IMR-90 (cell line): ENCODE measurements around the gene GABRB1. TPM values are rescaled to one million over a fixed set of nuclear protein-coding genes. Genes with fewer than 3 reads are reported as not detected.

Experiments used
- ATAC-seq: fragments of 200-7000 bp; cut with Tn5 transposase; 2 replicates; pipeline ENCODE4 v1.9.1; 2020; ENCODE audit warnings: low read depth, mild to moderate bottlenecking, moderate library complexity
- BruUV-seq: library from RNA; stranded (reverse); fragments of 400-500 nt; replicated peaks from 2 replicates; lab custom pipeline; 2021; lab: Mats Ljungman, UMichigan
- CTCF ChIA-PET: fragments of 300-600 bp; formaldehyde crosslinking; extraction: SDS; loops from one replicate; lab custom pipeline; 2021; ENCODE audit warnings: antibody characterized with exemption; lab: Yijun Ruan, JAX
- POLR2A ChIA-PET: fragments of 300-600 bp; sonication (Branson Sonifier 250); formaldehyde crosslinking; loops from one replicate; lab custom pipeline; 2022; ENCODE audit warnings: antibody characterized with exemption; ENCODE audit not compliant: unreplicated experiment; lab: Charles Lee
- DNase-seq: peaks from one replicate; pipeline ENCODE4 v3.0.0; 2013
- H2AFZ ChIP-seq: replicated peaks from 2 replicates; pipeline ENCODE3; 2013; ENCODE audit warnings: low read length, mild to moderate bottlenecking; ENCODE audit not compliant: poor library complexity
- H2AK5ac ChIP-seq: 2 replicates; pipeline ENCODE4 v1.6.1; 2013; ENCODE audit warnings: low read depth, low read length, inconsistent platforms
- H2AK9ac ChIP-seq: replicated peaks from 2 replicates; pipeline ENCODE3; 2013; ENCODE audit warnings: mild to moderate bottlenecking, low read depth, low read length, moderate library complexity; ENCODE audit not compliant: poor library complexity
- H2BK120ac ChIP-seq: 2 replicates; pipeline ENCODE4 v1.6.1; 2013; ENCODE audit warnings: low read depth, low read length, inconsistent platforms
- H2BK15ac ChIP-seq: 3 replicates; pipeline ENCODE4 v1.6.1; 2013; ENCODE audit warnings: low read depth, low read length, inconsistent platforms
- H2BK20ac ChIP-seq: 2 replicates; pipeline ENCODE4 v1.6.1; 2013; ENCODE audit warnings: low read depth, mild to moderate bottlenecking, inconsistent platforms, low read length, moderate library complexity
- H2BK5ac ChIP-seq: 2 replicates; pipeline ENCODE4 v1.6.1; 2013; ENCODE audit warnings: mild to moderate bottlenecking, low read depth, low read length, inconsistent platforms; ENCODE audit not compliant: poor library complexity, severe bottlenecking
- H3K14ac ChIP-seq: replicated peaks from 2 replicates; pipeline ENCODE4 v1.6.1; 2013; ENCODE audit warnings: low read depth, low read length, inconsistent platforms
- H3K18ac ChIP-seq: 2 replicates; pipeline ENCODE4 v1.6.1; 2013; ENCODE audit warnings: low read depth, low read length, control low read depth
- H3K23ac ChIP-seq: 2 replicates; pipeline ENCODE4 v1.6.1; 2013; ENCODE audit warnings: low read depth, low read length, inconsistent platforms
- H3K27ac ChIP-seq: 2 replicates; pipeline ENCODE4 v1.5.1; 2013; ENCODE audit warnings: mild to moderate bottlenecking, control low read depth, low read length; ENCODE audit not compliant: insufficient read depth
- H3K27me3 ChIP-seq: 2 replicates; pipeline ENCODE4 v1.6.1; 2013; ENCODE audit warnings: low read length; ENCODE audit not compliant: control insufficient read depth, insufficient read depth
- H3K36me3 ChIP-seq: 2 replicates; pipeline ENCODE4 v1.6.1; 2013; ENCODE audit warnings: low read length, mixed read lengths; ENCODE audit not compliant: control insufficient read depth, insufficient read depth
- H3K4ac ChIP-seq: 2 replicates; pipeline ENCODE4 v1.6.1; 2013; ENCODE audit warnings: low read depth, low read length, inconsistent platforms
- H3K4me1 ChIP-seq: 2 replicates; pipeline ENCODE4 v1.6.1; 2013; ENCODE audit warnings: low read length, mixed read lengths; ENCODE audit not compliant: control insufficient read depth, insufficient read depth
- H3K4me2 ChIP-seq: 2 replicates; pipeline ENCODE4 v1.6.1; 2013; ENCODE audit warnings: low read depth, mild to moderate bottlenecking, control low read depth, low read length, moderate library complexity
- H3K4me3 ChIP-seq: 2 replicates; pipeline ENCODE4 v1.5.1; 2013; ENCODE audit warnings: low read depth, mild to moderate bottlenecking, control low read depth, low read length, moderate library complexity; ENCODE audit not compliant: insufficient read depth
- H3K56ac ChIP-seq: 2 replicates; pipeline ENCODE4 v1.6.1; 2013; ENCODE audit warnings: low read length, inconsistent platforms; ENCODE audit not compliant: insufficient read depth; ENCODE audit errors: extremely low read depth
- H3K79me1 ChIP-seq, 2 experiments: 2 replicates each; pipeline ENCODE4 v1.6.1; 2013; ENCODE audit warnings: low read length in 2 of 2, inconsistent platforms in 1 of 2, low read depth in 1 of 2
- H3K9ac ChIP-seq: 2 replicates; pipeline ENCODE4 v1.6.1; 2013; ENCODE audit warnings: low read depth, low read length, control low read depth
- H3K9me1 ChIP-seq: 2 replicates; pipeline ENCODE4 v1.6.1; 2013; ENCODE audit warnings: low read length, inconsistent platforms; ENCODE audit not compliant: insufficient read depth
- H3K9me3 ChIP-seq: 2 replicates; pipeline ENCODE4 v1.6.1; 2013; ENCODE audit warnings: low read length; ENCODE audit not compliant: control insufficient read depth, insufficient read depth
- H4K20me1 ChIP-seq: 2 replicates; pipeline ENCODE4 v1.6.1; 2013; ENCODE audit warnings: low read length, inconsistent platforms; ENCODE audit not compliant: insufficient read depth
- H4K5ac ChIP-seq: 2 replicates; pipeline ENCODE4 v1.6.1; 2013; ENCODE audit warnings: mild to moderate bottlenecking, low read depth, low read length, control low read depth
- H4K8ac ChIP-seq, 2 experiments: 2 replicates each; pipeline ENCODE4 v1.6.1; 2013; ENCODE audit warnings: low read depth in 2 of 2, low read length in 2 of 2, control low read depth in 1 of 2, inconsistent platforms in 1 of 2
- H4K91ac ChIP-seq: 2 replicates; pipeline ENCODE4 v1.6.1; 2013; ENCODE audit warnings: low read depth, low read length, inconsistent platforms; ENCODE audit not compliant: insufficient read depth
- CHD1 ChIP-seq: IDR thresholded peaks from 2 replicates; pipeline ENCODE4 v1.6.1; 2012; ENCODE audit warnings: low read depth, low read length, improper control_type of control experiment
- RFX5 ChIP-seq: IDR thresholded peaks from 2 replicates; pipeline ENCODE4 v1.8.0; 2012; ENCODE audit warnings: low read depth, mild to moderate bottlenecking, low read length, moderate library complexity
- dilution Hi-C: fragments of 300-500 bp; cut with HindIII; formaldehyde crosslinking; loops from one replicate; pipeline ENCODE4 v1.14.3; 2018; ENCODE audit warnings: low sequenced_read_pairs; ENCODE audit not compliant: unreplicated experiment
- in situ Hi-C: fragments of 300-500 bp; cut with MboI; formaldehyde crosslinking; loops from 3 replicates; pipeline ENCODE4 v1.14.3; 2019; ENCODE audit warnings: low sequenced_read_pairs, inconsistent platforms, mixed read lengths
- intact Hi-C: fragments of 100-400 bp; cut with micrococcal nuclease; formaldehyde crosslinking; loops from 2 replicates; pipeline ENCODE4 v1.10.0; 2022
- polyA plus RNA-seq, 3 experiments: library from polyadenylated mRNA; depleted of rRNA; stranded (reverse); fragments of >200 nt; gene quantifications; 2 replicates each; pipeline ENCODE4 v1.2.3, GENCODE V29; 2012; ENCODE audit warnings: low replicate concordance in 1 of 3
- total RNA-seq: library from RNA; depleted of rRNA; stranded (reverse); fragments of >200 nt; gene quantifications from 2 replicates; pipeline ENCODE4 v1.2.3, GENCODE V29; 2012
- TF ChIP-seq, protein P1 (sequence below): fragments of 150-350 bp; IDR thresholded peaks from 2 replicates; pipeline ENCODE4 v1.6.1; 2017; ENCODE audit warnings: mild to moderate bottlenecking, antibody characterized with exemption, low read length, low read depth

The GABRB1 gene
- total and polyA plus RNA-seq, 2 of the 4 experiments (the other 2 are of a cell fraction), result 4.7 to 16.1 TPM

DNA sequence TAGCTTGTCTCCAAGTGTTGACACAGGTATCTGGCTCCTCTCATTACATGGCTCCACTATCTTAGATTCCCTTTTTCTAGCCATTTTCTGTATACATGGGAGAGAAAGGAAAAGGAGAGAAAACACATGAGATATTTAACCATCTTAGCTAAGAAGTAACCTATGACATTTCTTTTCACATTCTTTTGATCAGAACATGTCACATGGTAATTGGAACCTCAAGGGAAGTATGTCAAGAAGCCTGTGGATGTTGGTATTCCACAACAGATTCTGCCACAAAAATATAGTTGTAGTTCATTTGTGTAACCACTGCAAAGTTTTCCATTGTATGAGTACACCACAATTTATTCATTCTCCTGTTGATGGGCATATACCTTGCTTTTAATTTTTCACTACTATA is 18.7 kb upstream of the GABRB1 start:
- H2AFZ ChIP-seq, result no peak overlapping the region
- no peak overlapping the region for H3K4ac ChIP-seq
- H3K79me1 ChIP-seq, result no peaks in the 10 kb centered on the region
- H4K91ac ChIP-seq, result no peak overlapping the region
- POLR2A ChIA-PET, result no interaction called here
- dilution Hi-C loops (no loop called here), in situ Hi-C loops (no loop called here), intact Hi-C loops (no loop called here)
- H3K27ac ChIP-seq, result no peak overlapping the region
- no peak overlapping the region for H2AK5ac ChIP-seq
- no peak overlapping the region for H4K5ac ChIP-seq
- H2BK120ac ChIP-seq, result no peak overlapping the region
- H4K8ac ChIP-seq, result no peak overlapping the region
- peaks cover 5% of the 10 kb centered on the region; the same call in 1 of the 2 replicates for H3K9me1 ChIP-seq
- H4K20me1 ChIP-seq, result no peaks in the 10 kb centered on the region
- H2BK15ac ChIP-seq, result no peak overlapping the region
- H2BK20ac ChIP-seq, result no peak overlapping the region
- H3K36me3 ChIP-seq, result no peaks in the 10 kb centered on the region
- H3K4me1 ChIP-seq, result peaks cover 3% of the 10 kb centered on the region; the same call in 1 of the 2 replicates
- H2BK5ac ChIP-seq, result no peak overlapping the region
- no peak overlapping the region for H3K14ac ChIP-seq
- no peak overlapping the region for H3K4me2 ChIP-seq
- H2AK9ac ChIP-seq, result no peak overlapping the region
- no peaks in the 10 kb centered on the region for H3K9me3 ChIP-seq
- DNase-seq (no peak), ATAC-seq (no peak)
- no peak overlapping the region for H3K4me3 ChIP-seq
- no peak overlapping the region for H3K18ac ChIP-seq
- no peak overlapping the region for H3K9ac ChIP-seq
- BruUV-seq, result no TSS peak
- TF ChIP-seq, protein P1, sequence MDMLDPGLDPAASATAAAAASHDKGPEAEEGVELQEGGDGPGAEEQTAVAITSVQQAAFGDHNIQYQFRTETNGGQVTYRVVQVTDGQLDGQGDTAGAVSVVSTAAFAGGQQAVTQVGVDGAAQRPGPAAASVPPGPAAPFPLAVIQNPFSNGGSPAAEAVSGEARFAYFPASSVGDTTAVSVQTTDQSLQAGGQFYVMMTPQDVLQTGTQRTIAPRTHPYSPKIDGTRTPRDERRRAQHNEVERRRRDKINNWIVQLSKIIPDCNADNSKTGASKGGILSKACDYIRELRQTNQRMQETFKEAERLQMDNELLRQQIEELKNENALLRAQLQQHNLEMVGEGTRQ, result no peak
- TF ChIP-seq RFX5, result no peak
- no peak for TF ChIP-seq CHD1
- H3K23ac ChIP-seq, result no peak overlapping the region
- CTCF ChIA-PET, result no interaction called here
- no peaks in the 10 kb centered on the region for H3K27me3 ChIP-seq
- no peak overlapping the region for H3K56ac ChIP-seq
